GM18511 (cell line): ENCODE results near the gene GLCE.

Source experiments
- ATAC-seq: cut with Tn5 transposase; IDR thresholded peaks from one replicate; pipeline ENCODE4 v1.9.1; 2021; ENCODE audit warnings: mild to moderate bottlenecking, moderate library complexity; ENCODE audit not compliant: unreplicated experiment

The GLCE gene

GRCh38 chr15:69315402-69316110 is 155.1 kb downstream of the GLCE start:
- ATAC-seq, result no peak

GRCh38 chr15:69316291-69316690 is 155.9 kb downstream of the GLCE start:
- no peak for ATAC-seq

GRCh38 chr15:69317392-69317841 is 157.0 kb downstream of the GLCE start:
- ATAC-seq, result no peak

- no peak for ATAC-seq
Observed at GRCh38 chr15:69318033-69318432, 157.6 kb downstream of the GLCE start.

- no peak for ATAC-seq
Observed at GRCh38 chr15:69319384-69320375, 159.2 kb downstream of the GLCE start.

GRCh38 chr15:69320977-69321554 is 160.6 kb downstream of the GLCE start:
- ATAC-seq, result no peak
